ENCODE results near the gene CYB5R2. TPM values are rescaled to one million over a fixed set of nuclear protein-coding genes. Genes with fewer than 3 reads are reported as not detected.

The CYB5R2 gene
- total RNA-seq, 2 experiments from 2014 or later: 6.6 to 8.2 TPM

GRCh38 chr11:7687386-7687785 is 14.1 kb upstream of the CYB5R2 start:
- Mint-ChIP-seq H3K4me1 (peaks cover 5% of the 10 kb centered on the region), H3K36me3 (ENCODE audit: low read depth) (no peaks in the 10 kb centered on the region), H3K27ac (no peak overlapping the region), H3K27me3 (peaks cover 25% of the 10 kb centered on the region), H3K9me3 (ENCODE audit: low read depth) (no peaks in the 10 kb centered on the region), H3K4me3 (no peak overlapping the region)
- ChIA-PET POLR2A (no interaction called here), CTCF (interaction anchor here (0.5 to 1.6 kb wide), 13 partner anchors 10 to 594 kb away, joined by 3 to 4 read pairs (median 3); no protein-coding TSS in a partner anchor)
- intact Hi-C loops (cut with DNase I, micrococcal nuclease): loop anchor here in 1 of 2 experiments (5.0 kb wide), 1 partner anchor 115 kb away; no protein-coding TSS in a partner anchor
- DNase-seq: no peak
- no peak for ATAC-seq

DNA sequence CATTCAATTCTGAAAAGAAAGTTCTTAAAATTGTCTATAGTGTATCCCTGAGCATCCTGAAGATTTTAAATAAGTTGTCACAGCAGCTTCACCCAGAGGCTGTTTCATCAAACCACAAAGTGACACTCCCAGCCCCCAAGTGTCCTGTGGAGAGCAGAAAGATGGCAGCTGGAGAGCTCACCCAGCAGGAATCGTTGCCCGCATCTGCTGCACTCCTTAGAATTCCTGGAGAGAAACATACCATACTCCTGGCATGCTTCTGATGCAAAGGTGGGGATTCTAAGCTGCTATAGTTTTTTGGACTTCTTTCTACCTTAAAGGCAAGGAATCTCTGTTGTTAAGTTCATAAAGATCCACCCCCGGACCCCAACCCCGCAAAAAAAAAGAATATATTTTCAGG is 13.5 kb upstream of the CYB5R2 start:
- no peak for ATAC-seq
- Mint-ChIP-seq H3K27me3 (peaks cover 21% of the 10 kb centered on the region), H3K4me3 (no peak overlapping the region), H3K4me1 (peaks cover 4% of the 10 kb centered on the region), H3K36me3 (ENCODE audit: low read depth) (no peaks in the 10 kb centered on the region), H3K27ac (no peak overlapping the region), H3K9me3 (ENCODE audit: low read depth) (no peaks in the 10 kb centered on the region)
- POLR2A ChIA-PET: no interaction called here
- intact Hi-C loops (cut with DNase I, micrococcal nuclease): loop anchor here in 1 of 2 experiments (5.0 kb wide), 1 partner anchor 114 kb away; no protein-coding TSS in a partner anchor
- CTCF ChIA-PET: interaction anchor here (0.6 to 1.6 kb wide), 7 partner anchors 9 to 589 kb away, joined by 3 to 4 read pairs (median 3); no protein-coding TSS in a partner anchor
- no peak for DNase-seq

DNA sequence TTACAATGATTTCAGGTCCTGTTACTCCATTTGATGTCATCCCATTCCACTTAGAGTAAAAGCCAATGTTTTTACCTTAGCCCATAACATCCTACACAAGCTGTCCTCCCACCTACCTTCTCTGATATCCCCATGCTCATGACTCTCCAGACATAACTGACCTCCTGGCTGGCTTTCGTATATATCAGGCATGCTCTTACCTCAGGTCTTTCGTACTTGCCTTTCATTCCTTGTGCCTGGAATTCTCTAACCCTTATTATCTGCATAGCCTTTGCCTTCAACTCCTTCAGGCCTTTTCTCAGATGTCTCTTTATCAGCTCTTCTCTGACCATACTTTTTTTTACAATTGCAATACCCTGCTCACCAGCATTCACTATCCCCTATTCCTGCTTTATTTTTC is 10.3 kb upstream of the CYB5R2 start:
- H3K27ac Mint-ChIP-seq: no peak overlapping the region
- no peak for DNase-seq
- H3K27me3 Mint-ChIP-seq: peaks cover 25% of the 10 kb centered on the region
- H3K4me1 Mint-ChIP-seq: no peaks in the 10 kb centered on the region
- intact Hi-C loops (cut with DNase I, micrococcal nuclease): no loop called here
- H3K36me3 Mint-ChIP-seq (ENCODE audit: low read depth): no peaks in the 10 kb centered on the region
- ChIA-PET CTCF (no interaction called here), POLR2A (no interaction called here)
- H3K9me3 Mint-ChIP-seq (ENCODE audit: low read depth): no peaks in the 10 kb centered on the region
- H3K4me3 Mint-ChIP-seq: no peak overlapping the region
- ATAC-seq: no peak

DNA sequence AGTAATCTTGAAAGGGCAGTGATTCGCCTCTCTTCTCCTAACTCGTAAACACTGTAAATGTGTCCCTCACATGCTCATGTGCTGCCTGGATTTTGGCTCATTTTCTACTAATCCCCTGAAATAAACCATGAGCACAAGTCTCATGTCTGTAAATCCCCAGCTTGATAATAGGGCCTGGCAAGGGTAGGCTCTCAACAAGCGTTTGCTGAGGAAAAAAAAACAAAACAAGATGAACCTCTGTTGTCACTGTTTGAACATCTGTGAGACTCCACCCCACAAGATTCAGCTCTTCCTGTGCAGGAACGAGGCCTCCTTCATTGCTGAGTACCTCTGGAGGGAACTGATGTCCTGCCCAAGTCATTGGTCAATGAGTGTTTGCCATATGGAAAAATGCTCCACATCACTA is 4.5 kb upstream of the CYB5R2 start:
- peaks cover 19% of the 10 kb centered on the region for H3K4me1 Mint-ChIP-seq
- H3K27ac Mint-ChIP-seq: no peak overlapping the region
- no peak for ATAC-seq
- no peaks in the 10 kb centered on the region for H3K36me3 Mint-ChIP-seq (ENCODE audit: low read depth)
- peaks cover 47% of the 10 kb centered on the region for H3K27me3 Mint-ChIP-seq
- H3K9me3 Mint-ChIP-seq (ENCODE audit: low read depth): no peaks in the 10 kb centered on the region
- intact Hi-C loops (cut with DNase I, micrococcal nuclease): loop anchor here in 1 of 2 experiments (10.0 kb wide), 1 partner anchor 1973 kb away; no protein-coding TSS in a partner anchor
- CTCF ChIA-PET: interaction anchor here (0.6 to 1.1 kb wide), 5 partner anchors 9 to 17 kb away, joined by 3 read pairs; no protein-coding TSS in a partner anchor
- H3K4me3 Mint-ChIP-seq: no peak overlapping the region
- no peak for DNase-seq
- POLR2A ChIA-PET: interaction anchor here (0.8 kb wide), 1 partner anchor 12 kb away, joined by 3 read pairs; no protein-coding TSS in a partner anchor

DNA sequence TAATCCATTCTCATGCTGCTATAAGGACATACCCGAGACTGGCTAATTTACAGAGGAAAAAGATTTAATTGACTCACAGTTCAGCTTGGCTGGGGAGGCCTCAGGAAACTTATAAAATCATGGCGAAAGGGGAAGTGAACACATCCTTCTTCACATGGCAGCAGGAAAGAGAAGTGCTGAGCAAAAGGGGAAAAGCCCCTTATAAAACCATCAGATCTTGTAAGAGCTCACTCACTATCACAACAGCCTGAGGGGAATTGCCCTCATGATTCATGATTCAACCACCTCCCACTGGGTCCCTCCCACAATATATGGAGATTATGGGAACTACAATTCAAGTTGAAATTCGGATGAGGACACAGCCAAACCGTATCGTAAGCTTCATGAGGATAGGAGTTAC is 3.8 kb upstream of the CYB5R2 start:
- ChIA-PET CTCF (interaction anchor here (1.1 to 2.0 kb wide), 2 partner anchors 10 kb away, joined by 3 to 6 read pairs; no protein-coding TSS in a partner anchor), POLR2A (interaction anchor here (0.8 kb wide), 1 partner anchor 12 kb away, joined by 3 read pairs; no protein-coding TSS in a partner anchor)
- no peak for ATAC-seq
- H3K4me1 Mint-ChIP-seq: peaks cover 26% of the 10 kb centered on the region
- no peak overlapping the region for H3K4me3 Mint-ChIP-seq
- no peak for DNase-seq
- no peak overlapping the region for H3K27ac Mint-ChIP-seq
- intact Hi-C loops (cut with DNase I, micrococcal nuclease): loop anchor here in 1 of 2 experiments (10.0 kb wide), 1 partner anchor 1972 kb away; no protein-coding TSS in a partner anchor
- peaks cover 54% of the 10 kb centered on the region for H3K27me3 Mint-ChIP-seq
- H3K36me3 Mint-ChIP-seq (ENCODE audit: low read depth): no peaks in the 10 kb centered on the region
- no peaks in the 10 kb centered on the region for H3K9me3 Mint-ChIP-seq (ENCODE audit: low read depth)

DNA sequence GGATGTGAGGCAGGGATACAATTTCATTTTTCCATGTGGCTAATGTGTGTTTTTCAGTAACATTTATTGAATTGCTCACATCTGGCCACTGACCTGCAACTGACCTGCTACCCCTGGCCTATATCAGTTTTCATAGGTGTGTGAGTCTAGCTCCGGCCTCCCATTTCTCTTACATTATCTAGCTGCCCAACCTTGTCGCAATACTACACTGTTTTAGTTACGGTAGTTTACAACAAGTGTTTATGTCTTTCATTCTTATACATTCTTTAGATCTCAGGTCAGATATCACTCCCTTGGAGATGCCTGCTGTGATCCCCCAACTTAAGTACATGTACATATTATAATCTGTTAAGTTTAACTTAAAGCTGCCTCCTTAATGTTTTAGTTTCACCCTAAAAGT is 2.3 kb upstream of the CYB5R2 start:
- Mint-ChIP-seq H3K9me3 (ENCODE audit: low read depth) (no peaks in the 10 kb centered on the region), H3K36me3 (ENCODE audit: low read depth) (no peaks in the 10 kb centered on the region)
- CTCF ChIA-PET: interaction anchor here (1.1 to 2.0 kb wide), 2 partner anchors 9 to 162 kb away, joined by 3 to 6 read pairs; partner anchors contain the start of gene PPFIBP2

DNA sequence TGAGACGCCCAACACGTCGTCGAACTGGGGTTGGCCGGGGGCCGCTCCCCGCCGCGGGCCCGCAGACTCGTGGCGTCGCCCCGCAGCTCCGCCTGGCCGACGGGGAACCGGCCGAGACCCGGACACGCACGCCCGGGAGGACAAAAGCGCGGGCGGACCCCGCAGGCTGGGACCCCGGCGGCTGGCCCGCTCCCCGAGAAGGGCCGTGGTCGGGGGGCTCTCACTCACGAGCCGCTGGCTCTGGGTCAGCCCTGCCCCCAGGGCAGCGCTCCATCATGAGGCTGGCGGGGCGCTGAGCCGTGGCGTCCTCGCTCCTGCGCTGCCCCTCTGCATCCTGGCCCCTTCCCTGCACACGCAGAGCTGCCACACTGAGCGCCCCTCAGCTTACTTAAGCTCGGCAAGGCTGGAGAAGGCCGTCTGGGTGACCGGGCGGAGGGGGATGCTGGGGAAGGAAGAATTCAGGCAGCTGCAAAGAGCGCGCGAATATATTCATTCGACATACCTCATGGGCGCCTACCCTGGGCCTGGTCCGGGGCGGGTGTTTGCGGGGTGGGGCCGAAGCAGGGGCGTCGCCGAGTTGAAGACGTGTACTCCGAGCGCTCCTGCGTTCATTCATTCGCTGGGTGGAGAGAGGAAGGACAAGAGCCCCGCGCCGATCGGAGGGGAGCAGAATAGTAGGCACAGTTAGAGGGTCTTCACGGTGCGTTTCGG is 579 bp upstream of the CYB5R2 start:
- Mint-ChIP-seq H3K27me3 (peaks cover 43% of the 10 kb centered on the region), H3K4me3 (peak overlapping the region; percentile 62), H3K9me3 (ENCODE audit: low read depth) (no peaks in the 10 kb centered on the region), H3K27ac (no peak overlapping the region), H3K4me1 (peaks cover 38% of the 10 kb centered on the region), H3K36me3 (ENCODE audit: low read depth) (no peaks in the 10 kb centered on the region)
- ChIA-PET CTCF (interaction anchor here (0.7 to 1.2 kb wide), 2 partner anchors 12 to 135 kb away, joined by 3 to 4 read pairs; no protein-coding TSS in a partner anchor), POLR2A (no interaction called here)
- DNase-seq (peak; percentile 56), ATAC-seq (peak; percentile 43)
- intact Hi-C loops (cut with DNase I, micrococcal nuclease): loop anchor here in 1 of 2 experiments (10.0 kb wide), 1 partner anchor 1969 kb away; no protein-coding TSS in a partner anchor

More for the DNA sequence above, 2.3 kb upstream of the CYB5R2 start:
- H3K27me3 Mint-ChIP-seq: peaks cover 49% of the 10 kb centered on the region
- DNase-seq (no peak), ATAC-seq (no peak)
- peaks cover 37% of the 10 kb centered on the region for H3K4me1 Mint-ChIP-seq
- intact Hi-C loops (cut with DNase I, micrococcal nuclease): loop anchor here in 1 of 2 experiments (10.0 kb wide), 1 partner anchor 1971 kb away; no protein-coding TSS in a partner anchor
- no peak overlapping the region for H3K4me3 Mint-ChIP-seq
- H3K27ac Mint-ChIP-seq: no peak overlapping the region
- POLR2A ChIA-PET: no interaction called here

- intact Hi-C loops (cut with DNase I, micrococcal nuclease): loop anchor here in 1 of 2 experiments (10.0 kb wide), 1 partner anchor 1968 kb away; no protein-coding TSS in a partner anchor
Observed at GRCh38 chr11:7672276-7672959, 882 bp downstream of the CYB5R2 start.

GRCh38 chr11:7671347-7672215 is 1.7 kb downstream of the CYB5R2 start:
- no peak overlapping the region for H3K27ac Mint-ChIP-seq
- DNase-seq (peak; percentile 73), ATAC-seq (peak; percentile 76)
- peaks cover 2% of the 10 kb centered on the region for H3K36me3 Mint-ChIP-seq (ENCODE audit: low read depth)
- H3K4me1 Mint-ChIP-seq: peaks cover 33% of the 10 kb centered on the region
- intact Hi-C loops (cut with DNase I, micrococcal nuclease): loop anchor here in 1 of 2 experiments (10.0 kb wide), 1 partner anchor 1967 kb away; no protein-coding TSS in a partner anchor
- H3K9me3 Mint-ChIP-seq (ENCODE audit: low read depth): no peaks in the 10 kb centered on the region
- H3K27me3 Mint-ChIP-seq: peaks cover 32% of the 10 kb centered on the region
- ChIA-PET CTCF (no interaction called here), POLR2A (no interaction called here)
- H3K4me3 Mint-ChIP-seq: no peak overlapping the region

More at GRCh38 chr11:7672276-7672959, 882 bp downstream of the CYB5R2 start:
- ChIA-PET POLR2A (no interaction called here), CTCF (interaction anchor here (1.2 kb wide), 1 partner anchor 134 kb away, joined by 4 read pairs; no protein-coding TSS in a partner anchor)
- Mint-ChIP-seq H3K27me3 (peaks cover 32% of the 10 kb centered on the region), H3K9me3 (ENCODE audit: low read depth) (no peaks in the 10 kb centered on the region), H3K4me3 (peak overlapping the region; percentile 40), H3K4me1 (peaks cover 38% of the 10 kb centered on the region), H3K27ac (no peak overlapping the region), H3K36me3 (ENCODE audit: low read depth) (peaks cover 2% of the 10 kb centered on the region)
- ATAC-seq (no peak), DNase-seq (no peak)

DNA sequence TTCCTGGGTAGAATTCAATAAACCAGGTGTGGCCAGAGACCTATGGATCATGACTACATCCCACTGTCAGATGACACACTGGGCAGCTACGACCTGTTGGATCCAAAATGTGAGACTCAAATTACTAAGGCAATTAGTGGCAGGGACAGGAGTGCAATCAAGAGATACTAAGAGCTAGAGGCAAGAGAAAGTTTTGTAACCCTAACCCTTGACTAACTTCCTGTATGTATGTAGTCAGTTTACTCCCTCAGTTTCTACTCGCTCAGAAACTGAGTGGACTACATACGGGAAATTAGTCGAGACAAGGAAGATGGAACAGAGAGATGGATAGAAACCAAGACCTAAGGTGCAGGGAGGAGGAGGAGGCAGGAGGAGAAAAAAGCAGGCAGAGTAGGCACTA is 2.7 kb downstream of the CYB5R2 start:
- Mint-ChIP-seq H3K9me3 (ENCODE audit: low read depth) (no peaks in the 10 kb centered on the region), H3K4me3 (no peak overlapping the region), H3K27me3 (peaks cover 26% of the 10 kb centered on the region), H3K27ac (no peak overlapping the region), H3K36me3 (ENCODE audit: low read depth) (peaks cover 2% of the 10 kb centered on the region), H3K4me1 (peaks cover 35% of the 10 kb centered on the region)
- POLR2A ChIA-PET: no interaction called here
- intact Hi-C loops (cut with DNase I, micrococcal nuclease): loop anchor here in 1 of 2 experiments (10.0 kb wide), 1 partner anchor 1966 kb away; no protein-coding TSS in a partner anchor
- ATAC-seq (no peak), DNase-seq (no peak)
- CTCF ChIA-PET: interaction anchor here (1.5 kb wide), 1 partner anchor 17 kb away, joined by 4 read pairs; no protein-coding TSS in a partner anchor

Measured in activated CD4-positive, alpha-beta T cell treated with anti-CD3 and anti-CD28 coated beads for 36 hours (primary cell).